IMR-90 (cell line): ENCODE measurements around the gene POLR3B. TPM values are rescaled to one million over a fixed set of nuclear protein-coding genes. Genes with fewer than 3 reads are reported as not detected.

Source experiments
- ATAC-seq: fragments of 200-7000 bp; cut with Tn5 transposase; 2 replicates; pipeline ENCODE4 v1.9.1; 2020; ENCODE audit warnings: low read depth, mild to moderate bottlenecking, moderate library complexity
- BruUV-seq: library from RNA; stranded (reverse); fragments of 400-500 nt; replicated peaks from 2 replicates; lab custom pipeline; 2021; lab: Mats Ljungman, UMichigan
- CTCF ChIA-PET: fragments of 300-600 bp; formaldehyde crosslinking; extraction: SDS; loops from one replicate; lab custom pipeline; 2021; ENCODE audit warnings: antibody characterized with exemption; lab: Yijun Ruan, JAX
- POLR2A ChIA-PET: fragments of 300-600 bp; sonication (Branson Sonifier 250); formaldehyde crosslinking; loops from one replicate; lab custom pipeline; 2022; ENCODE audit warnings: antibody characterized with exemption; ENCODE audit not compliant: unreplicated experiment; lab: Charles Lee
- DNase-seq: peaks from one replicate; pipeline ENCODE4 v3.0.0; 2013
- H2AFZ ChIP-seq: replicated peaks from 2 replicates; pipeline ENCODE3; 2013; ENCODE audit warnings: low read length, mild to moderate bottlenecking; ENCODE audit not compliant: poor library complexity
- H2AK5ac ChIP-seq: 2 replicates; pipeline ENCODE4 v1.6.1; 2013; ENCODE audit warnings: low read depth, low read length, inconsistent platforms
- H2AK9ac ChIP-seq: replicated peaks from 2 replicates; pipeline ENCODE3; 2013; ENCODE audit warnings: mild to moderate bottlenecking, low read depth, low read length, moderate library complexity; ENCODE audit not compliant: poor library complexity
- H2BK120ac ChIP-seq: 2 replicates; pipeline ENCODE4 v1.6.1; 2013; ENCODE audit warnings: low read depth, low read length, inconsistent platforms
- H2BK15ac ChIP-seq: 3 replicates; pipeline ENCODE4 v1.6.1; 2013; ENCODE audit warnings: low read depth, low read length, inconsistent platforms
- H2BK20ac ChIP-seq: 2 replicates; pipeline ENCODE4 v1.6.1; 2013; ENCODE audit warnings: low read depth, mild to moderate bottlenecking, inconsistent platforms, low read length, moderate library complexity
- H2BK5ac ChIP-seq: 2 replicates; pipeline ENCODE4 v1.6.1; 2013; ENCODE audit warnings: mild to moderate bottlenecking, low read depth, low read length, inconsistent platforms; ENCODE audit not compliant: poor library complexity, severe bottlenecking
- H3K14ac ChIP-seq: replicated peaks from 2 replicates; pipeline ENCODE4 v1.6.1; 2013; ENCODE audit warnings: low read depth, low read length, inconsistent platforms
- H3K18ac ChIP-seq: 2 replicates; pipeline ENCODE4 v1.6.1; 2013; ENCODE audit warnings: low read depth, low read length, control low read depth
- H3K23ac ChIP-seq: 2 replicates; pipeline ENCODE4 v1.6.1; 2013; ENCODE audit warnings: low read depth, low read length, inconsistent platforms
- H3K27ac ChIP-seq: 2 replicates; pipeline ENCODE4 v1.5.1; 2013; ENCODE audit warnings: mild to moderate bottlenecking, control low read depth, low read length; ENCODE audit not compliant: insufficient read depth
- H3K27me3 ChIP-seq: 2 replicates; pipeline ENCODE4 v1.6.1; 2013; ENCODE audit warnings: low read length; ENCODE audit not compliant: control insufficient read depth, insufficient read depth
- H3K36me3 ChIP-seq: 2 replicates; pipeline ENCODE4 v1.6.1; 2013; ENCODE audit warnings: low read length, mixed read lengths; ENCODE audit not compliant: control insufficient read depth, insufficient read depth
- H3K4ac ChIP-seq: 2 replicates; pipeline ENCODE4 v1.6.1; 2013; ENCODE audit warnings: low read depth, low read length, inconsistent platforms
- H3K4me1 ChIP-seq: 2 replicates; pipeline ENCODE4 v1.6.1; 2013; ENCODE audit warnings: low read length, mixed read lengths; ENCODE audit not compliant: control insufficient read depth, insufficient read depth
- H3K4me2 ChIP-seq: 2 replicates; pipeline ENCODE4 v1.6.1; 2013; ENCODE audit warnings: low read depth, mild to moderate bottlenecking, control low read depth, low read length, moderate library complexity
- H3K4me3 ChIP-seq: 2 replicates; pipeline ENCODE4 v1.5.1; 2013; ENCODE audit warnings: low read depth, mild to moderate bottlenecking, control low read depth, low read length, moderate library complexity; ENCODE audit not compliant: insufficient read depth
- H3K56ac ChIP-seq: 2 replicates; pipeline ENCODE4 v1.6.1; 2013; ENCODE audit warnings: low read length, inconsistent platforms; ENCODE audit not compliant: insufficient read depth; ENCODE audit errors: extremely low read depth
- H3K79me1 ChIP-seq, 2 experiments: 2 replicates each; pipeline ENCODE4 v1.6.1; 2013; ENCODE audit warnings: low read length in 2 of 2, inconsistent platforms in 1 of 2, low read depth in 1 of 2
- H3K9ac ChIP-seq: 2 replicates; pipeline ENCODE4 v1.6.1; 2013; ENCODE audit warnings: low read depth, low read length, control low read depth
- H3K9me1 ChIP-seq: 2 replicates; pipeline ENCODE4 v1.6.1; 2013; ENCODE audit warnings: low read length, inconsistent platforms; ENCODE audit not compliant: insufficient read depth
- H3K9me3 ChIP-seq: 2 replicates; pipeline ENCODE4 v1.6.1; 2013; ENCODE audit warnings: low read length; ENCODE audit not compliant: control insufficient read depth, insufficient read depth
- H4K20me1 ChIP-seq: 2 replicates; pipeline ENCODE4 v1.6.1; 2013; ENCODE audit warnings: low read length, inconsistent platforms; ENCODE audit not compliant: insufficient read depth
- H4K5ac ChIP-seq: 2 replicates; pipeline ENCODE4 v1.6.1; 2013; ENCODE audit warnings: mild to moderate bottlenecking, low read depth, low read length, control low read depth
- H4K8ac ChIP-seq, 2 experiments: 2 replicates each; pipeline ENCODE4 v1.6.1; 2013; ENCODE audit warnings: low read depth in 2 of 2, low read length in 2 of 2, control low read depth in 1 of 2, inconsistent platforms in 1 of 2
- H4K91ac ChIP-seq: 2 replicates; pipeline ENCODE4 v1.6.1; 2013; ENCODE audit warnings: low read depth, low read length, inconsistent platforms; ENCODE audit not compliant: insufficient read depth
- BHLHE40 ChIP-seq: fragments of 150-350 bp; IDR thresholded peaks from 2 replicates; pipeline ENCODE4 v1.6.1; 2016; ENCODE audit warnings: mild to moderate bottlenecking, low read depth, low read length
- CEBPB ChIP-seq: IDR thresholded peaks from 2 replicates; pipeline ENCODE4 v1.6.1; 2012; ENCODE audit warnings: low read depth, low read length, improper control_type of control experiment
- CHD1 ChIP-seq: IDR thresholded peaks from 2 replicates; pipeline ENCODE4 v1.6.1; 2012; ENCODE audit warnings: low read depth, low read length, improper control_type of control experiment
- CTCF ChIP-seq: conservative IDR thresholded peaks from 2 replicates; pipeline ENCODE4 v1.5.1; 2012; ENCODE audit warnings: mild to moderate bottlenecking, low read depth, low read length, improper control_type of control experiment
- ELK1 ChIP-seq: fragments of 150-350 bp; IDR thresholded peaks from 2 replicates; pipeline ENCODE4 v1.6.1; 2016; ENCODE audit warnings: low read depth, mild to moderate bottlenecking, low read length, moderate library complexity, borderline replicate concordance
- FOS ChIP-seq: fragments of 150-350 bp; IDR thresholded peaks from 2 replicates; pipeline ENCODE4 v1.6.1; 2016; ENCODE audit warnings: low read depth, low read length
- MAFK ChIP-seq: IDR thresholded peaks from 2 replicates; pipeline ENCODE4 v1.6.1; 2012; ENCODE audit warnings: low read depth, low read length, improper control_type of control experiment
- MAZ ChIP-seq: IDR thresholded peaks from 2 replicates; pipeline ENCODE4 v1.6.1; 2012; ENCODE audit warnings: low read depth, mild to moderate bottlenecking, low read length, improper control_type of control experiment, moderate library complexity, borderline replicate concordance
- MXI1 ChIP-seq: IDR thresholded peaks from 2 replicates; pipeline ENCODE4 v1.6.1; 2012; ENCODE audit warnings: low read depth, mild to moderate bottlenecking, low read length, moderate library complexity, borderline replicate concordance
- NFE2L2 ChIP-seq: fragments of 150-350 bp; IDR thresholded peaks from 2 replicates; pipeline ENCODE4 v1.6.1; 2016; ENCODE audit warnings: low read depth, mild to moderate bottlenecking, low read length
- POLR2A ChIP-seq: IDR thresholded peaks from 2 replicates; pipeline ENCODE4 v1.6.1; 2012; ENCODE audit warnings: mild to moderate bottlenecking, low read depth, low read length
- RAD21 ChIP-seq: IDR thresholded peaks from 2 replicates; pipeline ENCODE4 v1.6.1; 2012; ENCODE audit warnings: low read length, improper control_type of control experiment
- RCOR1 ChIP-seq: IDR thresholded peaks from 2 replicates; pipeline ENCODE4 v1.6.1; 2012; ENCODE audit warnings: mild to moderate bottlenecking, low read length, improper control_type of control experiment; ENCODE audit not compliant: insufficient replicate concordance
- RFX5 ChIP-seq: IDR thresholded peaks from 2 replicates; pipeline ENCODE4 v1.8.0; 2012; ENCODE audit warnings: low read depth, mild to moderate bottlenecking, low read length, moderate library complexity
- SMC3 ChIP-seq: fragments of 150-350 bp; IDR thresholded peaks from 2 replicates; pipeline ENCODE4 v1.6.1; 2016; ENCODE audit warnings: low read depth, mild to moderate bottlenecking, antibody characterized with exemption, low read length, moderate library complexity
- USF2 ChIP-seq: fragments of 150-350 bp; IDR thresholded peaks from 2 replicates; pipeline ENCODE4 v1.6.1; 2017; ENCODE audit warnings: mild to moderate bottlenecking, antibody characterized with exemption, low read length, low read depth
- WGBS, 2 experiments: methylation state at CpG; one replicate each; pipeline versions ENCODE4 v1.1.5 to v1.1.7; 2013; ENCODE audit warnings: missing lambda C conversion rate in 2 of 2; ENCODE audit not compliant: insufficient read length in 1 of 2; ENCODE audit errors: extremely low coverage in 2 of 2; 5-methylcytosine and 5-hydroxymethylcytosine counted together
- dilution Hi-C: fragments of 300-500 bp; cut with HindIII; formaldehyde crosslinking; loops from one replicate; pipeline ENCODE4 v1.14.3; 2018; ENCODE audit warnings: low sequenced_read_pairs; ENCODE audit not compliant: unreplicated experiment
- in situ Hi-C: fragments of 300-500 bp; cut with MboI; formaldehyde crosslinking; loops from 3 replicates; pipeline ENCODE4 v1.14.3; 2019; ENCODE audit warnings: low sequenced_read_pairs, inconsistent platforms, mixed read lengths
- intact Hi-C: fragments of 100-400 bp; cut with micrococcal nuclease; formaldehyde crosslinking; loops from 2 replicates; pipeline ENCODE4 v1.10.0; 2022
- polyA plus RNA-seq, 3 experiments: library from polyadenylated mRNA; depleted of rRNA; stranded (reverse); fragments of >200 nt; gene quantifications; 2 replicates each; pipeline ENCODE4 v1.2.3, GENCODE V29; 2012; ENCODE audit warnings: low replicate concordance in 1 of 3
- total RNA-seq: library from RNA; depleted of rRNA; stranded (reverse); fragments of >200 nt; gene quantifications from 2 replicates; pipeline ENCODE4 v1.2.3, GENCODE V29; 2012

POLR3B gene
- total and polyA plus RNA-seq, 2 of the 4 experiments (the other 2 are of a cell fraction), result 6.9 to 15.4 TPM

GRCh38 chr12:106488884-106489283 is 131.3 kb downstream of the POLR3B start:
- BruUV-seq, result no TSS peak
- H2AK5ac ChIP-seq, result no peak overlapping the region
- no peak overlapping the region for H2BK5ac ChIP-seq
- no peak overlapping the region for H4K5ac ChIP-seq
- H2BK15ac ChIP-seq, result no peak overlapping the region
- H2BK20ac ChIP-seq, result no peak overlapping the region
- dilution Hi-C loops (no loop called here), in situ Hi-C loops (no loop called here), intact Hi-C loops (no loop called here)
- POLR2A ChIA-PET, result no interaction called here
- no peak overlapping the region for H3K4ac ChIP-seq
- ATAC-seq, result no peak
- H3K79me1 ChIP-seq, result no peaks in the 10 kb centered on the region
- no peak overlapping the region for H2AFZ ChIP-seq
- no peak overlapping the region for H2BK120ac ChIP-seq
- TF ChIP-seq ELK1 (no peak), FOS (no peak), CTCF (no peak), MAFK (no peak), CHD1 (no peak), POLR2A (no peak), MAZ (no peak), USF2 (no peak), SMC3 (no peak), BHLHE40 (no peak), RFX5 (no peak), MXI1 (no peak), CEBPB (no peak), RCOR1 (no peak), RAD21 (no peak), NFE2L2 (no peak)
- H3K4me1 ChIP-seq, result no peaks in the 10 kb centered on the region
- no peak overlapping the region for H2AK9ac ChIP-seq
- H3K27me3 ChIP-seq, result no peaks in the 10 kb centered on the region
- no peak overlapping the region for H3K18ac ChIP-seq
- no peak overlapping the region for H3K27ac ChIP-seq
- H3K4me2 ChIP-seq, result no peak overlapping the region
- CTCF ChIA-PET, result no interaction called here
- no peak overlapping the region for H3K23ac ChIP-seq
- no peak for DNase-seq
- no CpG with 5 or more reads among the region's 3 CpGs for WGBS, 2 experiments
- H3K36me3 ChIP-seq, result no peaks in the 10 kb centered on the region
- no peaks in the 10 kb centered on the region for H4K20me1 ChIP-seq
- no peak overlapping the region for H3K9ac ChIP-seq
- no peaks in the 10 kb centered on the region for H3K9me3 ChIP-seq
- H3K4me3 ChIP-seq, result no peak overlapping the region
- no peaks in the 10 kb centered on the region for H3K9me1 ChIP-seq
- H3K56ac ChIP-seq, result no peak overlapping the region
- no peak overlapping the region for H3K14ac ChIP-seq
- no peak overlapping the region for H4K91ac ChIP-seq
- H4K8ac ChIP-seq, result no peak overlapping the region
